PC-9 (cell line): ENCODE results near the gene ZBTB48.

Experiments used
- CTCF ChIP-seq: fragments of 200-600 bp; sonication (generic); conservative IDR thresholded peaks from 2 replicates; pipeline ENCODE4 v1.6.1; 2017; ENCODE audit warnings: mixed run types, antibody characterized with exemption, mild to moderate bottlenecking, moderate library complexity
- EZH2 ChIP-seq: fragments of 200-600 bp; sonication (generic); IDR thresholded peaks from 2 replicates; pipeline ENCODE4 v1.8.0; 2017; ENCODE audit warnings: antibody characterized with exemption, low read depth

GRCh38 chr1:6619045-6619444, 39.3 kb downstream of the ZBTB48 start:
- TF ChIP-seq CTCF = no peak
- no peak for TF ChIP-seq EZH2
